DMS53 treated with DMSO at 0.1 percent for 48 hours (cell line): ENCODE measurements around the gene OSCP1.

Experiments
- DNase-seq: peaks from one replicate; lab custom pipeline; 2025; ENCODE audit not compliant: unreplicated experiment; lab: John Stamatoyannopoulos, UW

Gene OSCP1

GRCh38 chr1:36406440-36406839, 43.8 kb downstream of the OSCP1 start:
- no peak for DNase-seq

- no peak for DNase-seq
Measured at GRCh38 chr1:36402504-36402890, 47.8 kb downstream of the OSCP1 start.

GRCh38 chr1:36401602-36402503, 48.4 kb downstream of the OSCP1 start:
- no peak for DNase-seq

- DNase-seq, result no peak
Measured at GRCh38 chr1:36400825-36401601, 49.2 kb downstream of the OSCP1 start.

- no peak for DNase-seq
Measured at GRCh38 chr1:36400514-36400824, 49.8 kb downstream of the OSCP1 start.

- no peak for DNase-seq
Measured at GRCh38 chr1:36398370-36398977, 51.8 kb downstream of the OSCP1 start.

- DNase-seq, result peak; percentile 86
Measured at GRCh38 chr1:36397378-36398230, 52.6 kb downstream of the OSCP1 start, which contains the start of gene LSM10. LSM10 (minus strand) TSS chr1:36397908; CDS start chr1:36394129, 3,779 bp downstream.

GRCh38 chr1:36397083-36397377, 53.2 kb downstream of the OSCP1 start:
- no peak for DNase-seq

GRCh38 chr1:36396359-36396758, 53.9 kb downstream of the OSCP1 start:
- DNase-seq, result no peak

- DNase-seq, result no peak
Measured at GRCh38 chr1:36393686-36394085, 56.6 kb downstream of the OSCP1 start.

- DNase-seq, result no peak
Measured at GRCh38 chr1:36392836-36393235, 57.4 kb downstream of the OSCP1 start.

- DNase-seq, result no peak
Measured at GRCh38 chr1:36391271-36391670, 59.0 kb downstream of the OSCP1 start.

- DNase-seq, result no peak
Measured at GRCh38 chr1:36390411-36390810, 59.8 kb downstream of the OSCP1 start.

GRCh38 chr1:36389999-36390398, 60.3 kb downstream of the OSCP1 start:
- no peak for DNase-seq

- DNase-seq, result no peak
Measured at GRCh38 chr1:36389261-36389660, 61.0 kb downstream of the OSCP1 start.

- DNase-seq, result no peak
Measured at GRCh38 chr1:36387141-36387949, 62.9 kb downstream of the OSCP1 start.

- peak; percentile 98 for DNase-seq
Measured at GRCh38 chr1:36386265-36387140, 63.7 kb downstream of the OSCP1 start.

- peak; percentile 99 for DNase-seq
Measured at GRCh38 chr1:36385410-36386264, 64.6 kb downstream of the OSCP1 start, which contains the start of gene STK40. STK40 (minus strand) TSS chr1:36385924; CDS start chr1:36361332, 24,592 bp downstream.
